K562 treated with DMSO at 1 percent for 12 hours (cell line): Measurements from ENCODE around the gene MYO15B. TPM values are rescaled to one million over a fixed set of nuclear protein-coding genes. Genes with fewer than 3 reads are reported as not detected.

ENCODE experiments used
- total RNA-seq: library from RNA; unstranded; fragments of 300-600 nt; gene quantifications from 2 replicates; pipeline ENCODE4 v1.2.3, GENCODE V29; 2022; ENCODE audit not compliant: insufficient read depth

MYO15B gene
- 0.31 and 3.8 TPM in 2 replicates for total RNA-seq

DNA sequence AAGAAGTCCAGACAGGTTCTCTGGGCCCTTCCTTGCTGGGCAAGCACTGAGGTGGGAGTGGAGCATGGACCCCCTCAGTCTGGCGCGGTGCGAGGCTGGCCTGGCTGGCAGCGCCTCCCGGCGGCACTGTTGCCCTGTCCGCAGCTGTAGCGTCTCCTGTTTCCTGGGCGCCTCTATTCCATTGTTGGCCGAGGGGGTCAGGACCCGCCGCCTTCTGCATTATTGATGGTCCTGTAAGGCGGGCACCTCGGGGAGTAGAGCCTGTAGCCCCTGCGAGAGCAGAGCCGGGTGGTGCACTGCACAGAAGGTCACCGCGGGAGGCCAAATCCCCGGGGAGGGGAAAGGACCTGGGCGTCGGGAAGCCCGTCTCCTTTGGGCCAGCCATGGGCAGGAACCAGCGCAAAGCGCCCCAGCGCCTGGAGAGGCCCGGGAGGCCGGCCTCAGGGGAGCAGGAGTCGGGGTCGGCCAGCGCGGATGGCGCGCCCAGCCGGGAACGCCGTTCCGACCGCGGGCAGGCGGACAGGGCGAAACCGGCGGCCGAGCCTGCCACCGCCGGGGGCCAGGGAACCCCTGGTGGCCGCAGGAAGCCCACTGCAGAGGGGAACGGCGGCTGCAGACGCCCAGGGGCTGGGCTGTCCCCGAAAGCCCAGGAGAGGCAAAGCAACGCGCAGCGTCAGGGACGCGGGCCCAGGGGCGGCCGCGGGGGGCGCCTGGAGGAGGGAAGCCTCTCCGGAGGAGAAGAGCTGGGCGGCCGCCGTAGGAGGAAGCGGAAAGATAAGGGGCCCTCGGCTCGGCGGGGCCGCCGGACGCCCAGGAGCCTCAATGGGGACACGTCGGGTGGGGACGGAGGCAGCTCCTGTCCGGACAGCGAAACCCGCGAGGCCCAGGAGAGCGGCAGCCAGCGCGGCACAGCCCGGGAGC, at the start of gene MYO15B:
TSS of gene MYO15B (plus strand) at position 126 of the 921 bp plus-strand sequence. CDS start at position 384, 258 bp downstream.

DNA sequence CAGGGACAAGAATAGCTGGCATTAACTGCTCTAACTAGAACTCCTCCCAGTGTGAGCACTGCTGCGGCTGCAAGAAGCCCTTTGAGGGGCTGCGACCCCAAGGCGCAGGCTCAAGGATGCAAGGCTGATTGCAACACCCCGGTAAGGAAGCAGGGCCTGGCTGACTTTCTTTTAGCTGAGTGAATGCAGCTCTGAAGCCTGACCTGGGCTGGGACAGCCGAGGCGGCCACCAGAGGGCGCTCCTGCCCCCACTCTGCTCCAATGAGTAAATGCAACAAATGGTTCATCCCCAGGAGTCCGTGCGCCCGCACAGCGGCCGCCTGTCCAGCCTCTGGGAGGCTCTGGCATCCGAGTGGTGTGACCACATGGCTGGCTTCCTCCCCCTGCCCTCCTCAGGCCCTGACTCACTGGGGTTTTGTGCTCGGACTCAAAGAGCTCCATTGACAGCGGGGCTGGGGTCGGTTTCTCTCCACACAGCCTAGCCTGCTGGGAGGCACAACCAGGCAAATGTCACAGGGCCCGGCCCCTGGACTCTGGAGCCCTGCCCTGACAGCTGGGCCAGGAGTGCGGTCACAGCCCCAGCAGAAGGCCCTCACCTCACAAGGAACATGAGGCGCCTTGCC, 45.4 kb downstream of the MYO15B start, which contains the start of gene SMIM5:
TSS of gene SMIM5 (plus strand) at position 572 of the 623 bp plus-strand sequence. CDS start 6,768 bp downstream, outside the sequence.

GRCh38 chr17:75666959-75667790, 79.6 kb downstream of the MYO15B start, which contains the start of the genes RECQL5 and SAP30BP:
Gene RECQL5 (minus strand): TSS chr17:75667154. CDS start chr17:75666557, 597 bp downstream.
Gene SAP30BP (plus strand): TSS chr17:75667338. CDS start chr17:75667373, 35 bp downstream.

Other genes starting within 250 kb of the MYO15B start
- 74.1 and 115 TPM in 2 replicates for gene GRB2, start 182.1 kb upstream of the MYO15B start, total RNA-seq
- 27.0 and 43.8 TPM in 2 replicates for gene TMEM94, start 131.2 kb upstream of the MYO15B start, total RNA-seq
- 3.5 and 6.5 TPM in 2 replicates for gene CASKIN2, start 72.3 kb upstream of the MYO15B start, total RNA-seq
- gene TSEN54, start 71.3 kb upstream of the MYO15B start, total RNA-seq = 32.7 and 48.8 TPM in 2 replicates
- gene LLGL2, start 62.1 kb upstream of the MYO15B start, total RNA-seq = 20.9 and 40.9 TPM in 2 replicates
- gene SMIM5, start 45.6 kb downstream of the MYO15B start, total RNA-seq = 1.3 TPM in 1 of 2 replicates, not detected in the other
- gene RECQL5, start 79.4 kb downstream of the MYO15B start, total RNA-seq = 17.5 and 25.8 TPM in 2 replicates
- gene SAP30BP, start 79.5 kb downstream of the MYO15B start, total RNA-seq = 55.4 and 61.6 TPM in 2 replicates
- 0.84 and 9.1 TPM in 2 replicates for gene ITGB4, start 133.7 kb downstream of the MYO15B start, total RNA-seq
- 52.5 and 77.1 TPM in 2 replicates for gene GALK1, start 177.4 kb downstream of the MYO15B start, total RNA-seq
- 18.5 and 42.1 TPM in 2 replicates for gene UNK, start 197.0 kb downstream of the MYO15B start, total RNA-seq